AG20443 (cell line): ENCODE measurements around the gene CHIC1.
"Not testable (repeated sequence)": the region's sequence is repeated elsewhere in the genome, so short reads cannot be mapped to it uniquely, and the experiment has no call there.

ENCODE experiments used
- DNase-seq: peaks from one replicate; pipeline ENCODE4 v3.0.0; 2012; ENCODE audit warnings: low spot score, mixed read lengths

CHIC1 gene

DNA sequence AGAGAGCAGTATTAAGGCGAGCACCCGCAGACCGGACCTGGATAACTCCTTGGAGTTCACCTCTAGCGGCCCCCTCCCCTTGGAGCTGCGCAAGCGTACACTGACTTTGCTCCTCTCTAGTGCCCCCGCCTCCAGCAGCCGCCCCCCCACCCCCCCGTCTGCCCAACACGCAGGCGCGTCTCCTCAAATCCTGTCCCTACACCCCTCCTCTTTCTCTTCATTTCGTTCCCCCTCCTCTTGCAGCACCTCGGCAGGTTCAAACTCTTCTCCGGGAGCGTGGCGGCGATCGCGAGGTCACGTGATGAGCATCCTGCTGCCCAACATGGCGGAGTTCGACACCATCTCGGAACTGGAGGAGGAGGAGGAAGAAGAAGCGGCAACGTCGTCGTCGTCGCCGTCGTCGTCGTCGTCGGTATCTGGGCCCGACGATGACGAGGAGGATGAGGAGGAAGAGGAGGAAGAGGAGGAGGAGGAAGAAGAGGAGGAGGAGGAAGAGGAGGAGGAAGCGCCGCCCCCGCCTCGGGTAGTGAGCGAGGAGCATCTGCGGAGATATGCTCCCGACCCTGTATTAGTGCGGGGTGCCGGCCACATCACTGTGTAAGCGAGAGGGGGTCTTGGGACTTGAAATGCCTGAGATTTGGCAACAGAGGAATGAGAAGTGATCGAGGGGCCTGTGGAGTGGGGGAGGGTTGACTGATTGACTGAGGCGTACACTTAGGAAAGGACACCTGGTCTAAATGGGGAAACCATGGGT lies at the start of gene CHIC1:
Gene CHIC1 (plus strand): TSS at position 214 of the 754 bp plus-strand sequence. CDS start 88 bp downstream, at position 302.
- peak; percentile 73 for DNase-seq

DNA sequence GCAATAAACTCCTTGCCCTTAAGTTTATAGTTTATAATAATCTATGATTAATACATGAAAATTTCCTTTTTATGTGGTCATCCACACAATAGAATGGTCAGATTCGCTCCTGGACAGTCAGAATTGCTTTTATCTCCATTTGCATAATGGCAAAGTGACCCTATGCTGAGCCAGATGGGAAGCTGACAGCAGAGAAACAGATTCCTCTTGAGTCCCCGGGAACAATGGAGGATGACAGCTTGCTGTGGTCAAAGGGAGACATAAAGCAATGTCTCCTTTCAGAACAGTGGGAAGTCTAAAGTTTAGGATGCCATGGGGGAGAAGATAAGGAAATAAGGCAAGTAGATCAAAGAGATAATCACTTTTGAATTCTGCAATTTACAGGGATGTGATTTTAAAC lies 40.2 kb upstream of the CHIC1 start:
- not testable (repeated sequence) for DNase-seq

DNA sequence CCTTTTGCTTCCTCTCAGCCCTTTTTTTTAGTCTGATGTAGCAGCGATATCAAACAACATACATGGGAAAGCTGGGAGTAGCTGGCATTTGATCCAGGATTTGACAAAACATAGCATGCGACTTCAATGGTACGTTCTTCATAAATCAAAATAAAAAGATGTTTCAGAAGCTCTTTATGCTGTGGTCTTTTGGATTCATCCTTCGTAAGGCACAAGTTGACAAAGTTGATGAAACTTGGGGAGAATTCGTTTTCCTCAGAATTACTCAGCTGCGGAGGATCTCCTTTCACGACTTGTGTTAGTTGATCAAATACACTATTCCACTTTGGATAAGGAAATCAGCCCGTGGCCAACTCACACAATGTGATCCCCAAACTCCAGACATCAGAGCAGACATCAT lies 38.1 kb upstream of the CHIC1 start:
- DNase-seq, result no peak

DNA sequence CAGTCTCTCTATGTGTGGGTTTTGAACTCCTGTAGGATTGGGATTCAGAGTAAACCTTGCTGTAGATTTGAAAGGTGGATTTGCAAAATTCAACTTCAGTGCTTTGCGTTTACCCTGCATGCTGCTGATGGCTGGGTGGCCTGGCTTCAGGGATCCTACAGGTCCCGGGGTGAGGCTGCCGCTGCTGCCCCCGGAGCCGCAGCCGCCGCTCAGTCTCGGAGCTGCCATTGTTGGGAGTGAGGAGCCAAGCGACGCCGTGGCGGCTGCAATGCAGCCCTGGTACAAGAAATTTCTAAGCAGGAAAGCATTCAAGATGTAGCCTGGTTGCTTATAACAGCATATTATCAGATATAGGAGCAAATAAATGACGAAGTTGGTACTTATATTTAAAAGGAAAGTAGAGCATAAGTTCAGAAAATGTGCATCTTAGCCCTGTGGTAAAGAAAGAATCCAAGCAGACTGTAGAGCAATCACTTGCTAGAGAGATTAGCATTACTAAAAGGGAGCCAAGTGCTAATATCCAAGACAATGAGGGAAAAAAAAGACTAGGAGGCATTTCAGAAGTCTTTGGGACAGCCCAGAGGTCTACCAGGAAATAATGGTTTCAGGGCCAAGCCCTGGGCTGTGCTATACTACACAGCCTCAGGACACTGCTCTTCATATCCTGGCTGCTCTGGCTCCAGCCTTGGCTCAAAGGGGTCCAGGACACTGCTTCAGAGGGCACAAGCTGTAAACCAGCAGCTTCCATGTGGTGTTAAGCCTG lies 36.9 kb upstream of the CHIC1 start:
- DNase-seq, result no peak

DNA sequence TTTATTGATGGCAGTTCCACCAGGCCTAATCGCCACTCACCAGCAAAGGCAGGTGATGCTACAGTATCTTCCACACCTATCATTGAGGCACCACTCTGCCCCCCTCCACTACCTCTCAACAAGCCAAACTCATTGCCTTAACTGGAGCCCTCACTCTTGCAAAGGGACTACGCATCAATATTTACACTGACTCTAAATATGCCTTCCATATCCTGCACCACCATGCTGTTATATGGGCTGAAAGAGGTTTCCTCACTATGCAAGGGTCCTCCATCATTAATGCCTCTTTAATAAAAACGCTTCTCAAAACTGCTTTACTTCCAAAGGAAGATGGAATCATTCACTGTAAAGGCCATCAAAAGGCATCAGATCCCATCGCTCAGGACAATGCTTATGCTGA lies 31.3 kb upstream of the CHIC1 start:
- not testable (repeated sequence) for DNase-seq

DNA sequence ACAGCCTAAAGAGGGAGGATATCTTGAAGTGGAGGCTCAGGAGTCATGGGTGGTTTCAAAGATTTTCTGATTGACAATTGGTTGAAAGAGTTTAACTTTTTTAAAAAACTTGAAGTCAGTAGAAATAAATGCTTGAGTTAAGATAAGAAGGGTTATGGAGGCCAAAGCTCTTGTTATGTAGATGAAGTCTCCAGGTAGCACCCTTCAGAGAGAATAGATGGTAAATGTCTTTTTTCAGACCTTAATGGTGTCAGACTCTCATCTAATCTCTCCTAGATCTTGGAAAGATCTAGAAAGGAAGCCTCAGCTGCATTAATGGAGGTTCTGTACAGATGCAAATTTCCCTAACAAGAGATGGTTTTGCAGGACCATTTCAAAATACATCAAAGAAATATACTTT lies 6.8 kb upstream of the CHIC1 start:
- DNase-seq, result no peak

DNA sequence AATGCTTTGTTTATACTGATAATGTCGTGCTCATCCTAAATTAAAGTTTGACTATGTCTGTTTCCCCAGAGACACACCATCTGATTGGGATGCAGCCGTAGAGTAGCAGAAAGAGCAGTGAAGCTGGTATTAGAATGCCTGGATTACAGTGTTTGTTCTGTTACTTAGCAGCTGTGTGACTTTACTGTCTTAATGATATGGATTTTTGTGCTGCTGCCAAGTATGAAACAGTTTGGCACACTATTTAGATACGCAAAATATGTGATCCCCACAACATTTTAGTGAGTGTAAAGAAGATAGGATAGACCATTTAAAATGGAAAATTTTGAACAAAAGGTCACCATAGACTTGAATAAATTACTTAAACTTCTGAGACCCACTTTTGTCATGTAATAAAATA lies 1.2 kb upstream of the CHIC1 start:
- peak; percentile 7 for DNase-seq

DNA sequence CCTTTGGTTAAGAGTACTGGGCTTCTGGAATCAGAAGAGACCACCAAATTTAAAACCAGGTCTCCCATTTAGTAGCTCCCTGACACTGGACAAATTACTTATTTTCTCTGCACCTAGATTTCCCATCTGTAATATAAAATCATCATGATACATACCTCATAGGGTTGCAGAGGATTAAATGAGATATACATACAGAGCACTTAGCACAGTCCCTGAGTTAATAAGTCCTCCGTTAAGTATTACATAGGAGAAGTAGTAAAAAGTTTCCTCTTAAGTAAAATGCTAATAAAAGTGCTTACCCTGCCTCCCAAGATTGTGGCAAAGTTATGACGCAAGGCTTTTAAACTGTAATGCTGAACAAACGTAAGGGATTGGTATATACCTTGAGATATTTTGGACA lies 539 bp upstream of the CHIC1 start:
- DNase-seq, result no peak

DNA sequence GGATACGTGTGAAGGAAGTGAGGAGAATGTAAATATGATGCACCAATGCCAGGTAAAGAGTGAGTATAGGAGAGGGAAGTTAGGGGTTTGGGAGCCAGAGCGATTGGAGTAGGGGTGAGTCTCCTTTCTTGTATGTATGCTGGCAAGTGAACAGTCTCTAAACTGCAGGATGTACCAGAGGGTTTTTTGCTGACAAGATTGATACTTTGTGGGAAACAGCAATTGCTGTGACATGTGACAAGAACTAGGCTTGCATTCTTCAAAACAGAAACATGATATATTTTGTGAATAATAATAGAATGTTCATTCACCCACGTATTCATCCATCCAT lies 706 bp downstream of the CHIC1 start:
- peak; percentile 9 for DNase-seq

DNA sequence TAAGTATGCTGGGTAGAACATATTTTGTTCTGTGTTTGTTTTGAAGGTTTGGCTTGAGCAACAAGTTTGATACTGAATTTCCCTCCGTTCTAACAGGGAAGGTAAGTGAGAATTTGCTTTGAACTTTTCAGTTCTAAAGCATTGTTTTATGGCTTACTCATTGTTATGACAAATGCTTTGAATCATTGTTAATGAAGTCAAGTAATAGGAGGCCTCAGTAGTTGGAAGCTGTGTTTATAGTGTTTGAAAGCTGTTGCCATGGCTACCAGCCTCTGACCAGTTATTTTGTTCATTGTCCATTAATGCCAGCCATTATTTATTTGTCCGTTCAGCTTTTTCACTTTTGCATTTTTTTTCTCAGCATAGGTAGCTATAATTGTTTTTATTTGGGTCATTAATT lies 14.4 kb downstream of the CHIC1 start:
- peak; percentile 20 for DNase-seq

DNA sequence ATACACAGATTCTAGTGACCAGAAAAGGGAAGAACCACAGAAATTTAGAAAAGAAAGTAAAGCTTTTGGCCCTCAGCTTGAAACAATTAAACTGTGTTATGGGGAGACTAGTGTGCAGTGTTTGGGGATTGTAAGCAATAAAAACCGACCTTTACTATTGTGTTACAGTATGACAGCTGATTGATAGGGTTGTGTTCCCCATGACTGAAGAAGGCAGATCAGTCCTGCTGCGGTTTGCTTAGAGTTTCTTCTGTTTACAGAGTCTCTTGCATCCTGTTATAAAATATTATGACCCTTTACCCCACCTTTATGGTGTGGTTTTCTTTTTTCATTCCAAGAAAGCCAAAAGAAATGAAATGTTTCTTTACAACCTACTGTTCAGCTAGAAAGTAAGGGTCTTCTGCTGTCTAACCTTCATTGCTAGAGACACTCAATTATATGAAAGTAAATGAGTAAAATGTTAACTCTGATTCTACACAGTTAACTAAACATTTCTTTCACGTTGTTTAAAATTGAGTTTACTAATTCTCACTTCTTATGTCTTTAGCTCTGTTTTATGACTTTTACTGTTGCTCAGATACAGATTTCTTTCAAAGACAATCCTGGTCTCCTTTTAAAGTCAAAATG lies 18.1 kb downstream of the CHIC1 start:
- DNase-seq, result no peak

DNA sequence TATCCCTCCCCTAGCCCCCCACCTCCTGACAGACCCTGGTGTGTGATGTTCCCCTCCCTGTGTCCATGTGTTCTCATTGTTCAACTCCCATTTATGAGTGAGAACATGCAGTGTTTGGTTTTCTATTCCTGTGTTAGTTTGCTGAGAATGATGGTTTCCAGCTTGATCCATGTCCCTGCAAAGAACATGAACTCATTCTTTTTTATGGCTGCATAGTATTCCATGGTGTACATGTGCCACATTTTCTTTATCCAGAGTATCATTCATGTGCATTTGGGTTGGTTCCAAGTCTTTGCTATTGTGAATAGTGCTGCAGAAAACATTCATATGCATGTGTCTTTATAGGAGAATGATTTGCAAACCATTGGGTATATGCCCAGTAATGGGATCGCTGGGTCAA lies 34.8 kb downstream of the CHIC1 start:
- not testable (repeated sequence) for DNase-seq

DNA sequence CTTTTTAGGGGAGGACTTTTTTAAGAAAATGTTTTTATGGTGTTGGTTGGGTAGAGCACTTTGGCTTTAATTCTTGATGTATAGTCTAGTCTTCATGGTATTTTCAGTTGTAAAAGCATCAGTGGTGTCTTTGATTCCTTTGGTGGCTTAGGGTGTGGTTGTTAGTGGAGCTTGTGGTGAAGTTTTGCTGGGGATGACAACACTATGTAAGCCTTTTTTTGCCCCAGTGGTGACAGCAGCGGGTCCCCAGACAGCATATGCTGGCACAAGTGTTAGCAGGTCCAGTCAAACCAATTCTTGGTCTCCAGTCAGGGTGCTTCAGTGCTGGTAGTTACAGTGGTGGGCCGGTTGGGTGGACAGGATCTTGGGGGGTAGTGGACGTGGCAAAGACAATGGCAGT lies 52.0 kb downstream of the CHIC1 start:
- DNase-seq, result no peak

DNA sequence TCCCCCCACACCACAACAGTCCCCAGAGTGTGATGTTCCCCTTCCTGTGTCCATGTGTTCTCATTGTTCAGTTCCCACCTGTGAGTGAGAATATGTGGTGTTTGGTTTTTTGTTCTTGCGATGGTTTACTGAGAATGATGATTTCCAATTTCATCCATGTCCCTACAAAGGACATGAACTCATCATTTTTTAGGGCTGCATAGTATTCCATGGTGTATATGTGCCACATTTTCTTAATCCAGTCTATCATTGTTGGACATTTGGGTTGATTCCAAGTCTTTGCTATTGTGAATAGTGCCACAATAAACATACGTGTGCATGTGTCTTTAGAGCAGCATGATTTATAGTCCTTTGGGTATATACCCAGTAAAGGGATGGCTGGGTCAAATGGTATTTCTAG lies 78.7 kb downstream of the CHIC1 start:
- not testable (repeated sequence) for DNase-seq

DNA sequence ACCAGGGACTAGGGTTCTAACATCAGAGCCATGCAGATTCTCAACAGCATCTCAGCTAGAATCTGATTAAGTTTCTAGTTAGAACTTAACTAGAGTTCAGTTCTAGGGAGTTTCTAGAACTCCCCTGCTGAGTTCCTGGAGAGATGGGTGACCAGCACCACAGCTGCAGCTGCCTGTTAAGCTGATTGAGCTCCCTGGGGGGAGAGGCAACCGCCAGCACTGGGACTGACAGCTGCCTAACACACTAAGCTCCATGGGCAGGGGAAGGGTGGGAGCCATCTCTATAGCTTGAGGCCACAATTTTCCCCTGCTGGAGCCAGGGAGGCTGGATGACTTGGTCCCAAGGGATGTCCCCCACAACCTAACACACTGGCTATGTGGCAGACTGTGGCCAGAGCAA lies 84.2 kb downstream of the CHIC1 start:
- DNase-seq, result no peak

DNA sequence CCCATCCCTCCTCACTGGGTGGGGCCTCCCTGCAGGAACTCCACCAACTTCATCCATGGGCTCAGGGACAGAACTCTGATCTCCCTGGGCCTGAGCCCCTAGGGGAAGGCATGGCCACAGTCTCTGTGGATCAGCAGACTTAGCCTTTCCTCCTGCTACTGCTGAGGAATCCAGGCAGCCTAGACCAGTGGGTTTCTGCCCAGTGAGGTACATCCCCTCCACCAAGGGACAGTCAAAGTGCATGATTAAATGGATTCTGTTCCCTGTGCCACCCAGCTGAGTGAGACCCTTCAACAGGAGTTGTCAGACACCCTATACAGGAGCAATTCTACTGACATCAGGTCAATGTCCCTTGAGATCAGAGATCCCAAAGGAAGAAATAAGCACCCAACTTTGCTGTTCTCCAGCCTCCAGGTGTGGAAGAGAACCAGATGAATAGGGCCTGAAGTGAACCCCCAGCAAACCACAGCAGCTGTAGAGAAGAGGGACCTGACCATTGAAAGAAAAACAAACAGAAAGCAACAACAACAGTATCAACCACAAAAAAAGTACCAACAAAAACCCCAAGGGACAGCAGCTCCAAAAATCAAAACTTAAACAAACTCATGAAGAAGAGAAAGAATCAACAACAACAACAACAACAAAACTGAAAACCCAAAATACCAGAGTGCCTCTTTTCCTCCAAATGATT lies 84.8 kb downstream of the CHIC1 start:
- DNase-seq, result no peak

DNA sequence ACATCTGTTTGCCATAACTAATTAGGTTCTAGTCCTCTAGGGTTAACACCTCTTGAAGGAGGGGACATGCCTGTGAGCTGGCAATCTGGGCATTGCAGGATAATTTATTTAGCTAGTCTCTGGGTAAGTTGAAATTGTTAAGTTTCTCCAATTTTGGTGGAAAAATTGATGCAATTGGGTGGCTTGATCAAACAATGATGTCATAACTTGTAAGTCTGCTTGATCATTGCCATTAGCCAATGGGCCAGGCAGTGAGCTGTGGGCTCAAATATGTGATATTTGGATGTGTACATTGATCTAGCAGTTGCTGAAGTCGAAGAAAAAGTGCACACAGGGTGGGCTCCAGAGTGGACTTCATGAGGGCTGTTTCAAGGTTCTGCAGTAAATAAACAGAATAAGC lies 98.3 kb downstream of the CHIC1 start:
- not testable (repeated sequence) for DNase-seq

DNA sequence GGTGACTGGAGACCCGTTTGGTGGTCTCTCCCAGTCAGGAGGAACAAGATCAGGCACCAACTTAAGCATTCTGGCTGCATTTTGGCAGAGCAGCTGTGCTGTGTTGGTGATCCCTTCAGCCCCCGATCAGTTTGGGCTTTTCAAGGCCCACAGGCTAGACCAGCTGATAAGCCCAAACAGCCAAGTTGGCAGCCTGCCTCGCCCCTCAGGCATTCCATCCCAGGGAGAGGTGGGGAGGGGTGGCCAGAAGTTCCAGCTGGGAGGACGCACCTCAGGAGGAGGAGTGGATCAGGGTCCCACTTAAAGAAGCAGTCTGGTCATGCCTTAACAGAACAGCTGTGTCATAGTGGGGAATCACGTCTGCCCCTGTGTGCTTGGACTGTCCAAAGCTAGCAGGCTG lies 105.8 kb downstream of the CHIC1 start:
- no peak for DNase-seq

DNA sequence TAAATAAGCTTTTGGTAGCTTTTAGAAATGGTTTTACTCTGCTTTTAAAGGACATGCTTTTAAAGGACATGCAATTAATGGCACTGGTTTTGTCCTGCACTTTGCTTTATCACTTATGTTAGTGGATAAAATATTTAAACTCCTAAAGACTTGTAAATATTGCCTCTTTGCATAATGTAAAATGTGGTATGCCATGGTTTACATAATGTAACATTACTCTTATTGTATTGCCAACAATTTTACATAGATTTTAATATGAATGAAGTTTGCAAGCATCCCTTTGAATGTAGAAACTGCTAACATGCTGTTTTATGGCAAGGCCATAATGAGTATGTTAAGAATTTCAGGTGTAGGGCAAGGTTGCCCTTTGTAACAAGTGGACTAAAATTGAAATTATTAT lies 118.4 kb downstream of the CHIC1 start:
- DNase-seq, result no peak

DNA sequence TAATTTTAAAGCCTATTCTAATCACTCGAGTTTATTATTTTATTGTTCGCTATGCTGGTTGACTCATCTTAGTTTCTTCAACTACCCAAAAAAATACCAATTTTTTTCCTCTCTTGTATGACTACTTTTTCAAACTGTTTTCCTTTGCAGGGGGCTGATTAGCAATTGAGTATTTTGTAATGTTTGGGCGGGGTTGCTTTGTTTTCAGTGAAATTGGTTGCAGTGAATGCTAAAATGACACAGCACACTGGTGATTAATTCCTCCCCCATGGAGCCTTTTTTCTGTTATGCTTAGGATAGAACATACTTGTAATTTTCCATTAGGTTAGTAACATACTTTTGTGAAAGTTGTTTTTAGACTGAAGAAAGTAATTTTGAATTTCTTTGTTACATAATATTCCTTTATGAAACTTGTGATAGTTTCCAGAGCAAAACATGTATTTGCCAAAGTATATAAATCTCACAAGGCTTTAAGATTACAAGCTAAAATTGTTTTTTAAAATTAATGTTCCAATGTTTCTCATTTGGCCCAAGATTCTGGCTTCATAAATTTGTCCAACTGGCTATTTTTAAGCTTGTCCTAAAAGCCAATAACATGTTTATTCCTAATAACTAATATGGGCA lies 120.4 kb downstream of the CHIC1 start:
- DNase-seq, result peak; percentile 28

DNA sequence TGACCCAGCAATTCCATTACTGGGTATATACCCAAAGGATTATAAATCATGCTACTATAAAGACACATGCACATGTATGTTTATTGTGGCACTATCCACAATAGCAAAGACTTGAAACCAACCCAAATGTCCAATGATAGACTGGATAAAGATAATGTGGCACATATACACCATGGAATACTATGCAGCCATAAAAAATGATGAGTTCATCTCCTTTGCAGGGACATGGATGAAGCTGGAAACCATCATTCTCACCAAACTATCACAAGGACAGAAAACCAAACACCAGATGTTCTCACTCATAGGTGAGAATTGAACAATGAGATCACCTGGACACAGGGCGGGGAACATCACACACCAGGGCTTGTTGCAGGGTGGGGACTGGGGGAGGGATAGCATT lies 144.0 kb downstream of the CHIC1 start:
- DNase-seq, result not testable (repeated sequence)

DNA sequence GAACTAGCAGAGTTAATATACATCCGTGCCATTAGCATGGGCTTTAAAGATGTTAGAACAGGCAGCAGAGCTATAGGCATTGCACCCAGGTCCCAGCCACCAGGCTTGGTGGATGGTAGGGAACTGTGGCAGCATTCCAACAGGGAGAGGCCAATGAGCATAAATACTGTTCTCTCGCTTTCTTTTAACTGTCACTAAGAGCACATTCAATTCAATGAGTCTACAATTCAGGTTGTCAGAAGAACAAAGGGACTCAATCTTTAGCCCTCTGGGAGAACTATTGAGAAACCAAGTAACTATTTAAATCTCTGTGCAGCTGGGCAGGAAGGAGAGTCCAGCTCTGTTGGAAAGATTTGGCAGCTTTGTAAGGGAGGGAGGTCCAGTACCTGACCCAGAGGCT lies 165.6 kb downstream of the CHIC1 start:
- no peak for DNase-seq
